ENCODE data around the gene GRIK5.

The GRIK5 gene

GRCh38 chr19:41968751-41969595, 101.0 kb downstream of the GRIK5 start:
- CTCF ChIA-PET: no interaction called here

GRCh38 chr19:41967054-41967783, 102.8 kb downstream of the GRIK5 start:
- no peak for DNase-seq (ENCODE audit: low spot score)
- ChIA-PET CTCF (no interaction called here), POLR2A (ENCODE audit: low non-redundant PET) (no interaction called here)
- no peak for TF ChIP-seq CTCF (conservative IDR thresholded peaks at IDR 0.05; ENCODE audit: low read depth)
- H3K27ac ChIP-seq: no peak overlapping the region

More at GRCh38 chr19:41968751-41969595, 101.0 kb downstream of the GRIK5 start:
- no peak for TF ChIP-seq CTCF (conservative IDR thresholded peaks at IDR 0.05; ENCODE audit: low read depth)
- no peak overlapping the region for H3K27ac ChIP-seq
- POLR2A ChIA-PET (ENCODE audit: low non-redundant PET): no interaction called here
- no peak for DNase-seq (ENCODE audit: low spot score)

- no peak for TF ChIP-seq CTCF (conservative IDR thresholded peaks at IDR 0.05; ENCODE audit: low read depth)
- POLR2A ChIA-PET (ENCODE audit: low non-redundant PET): interaction anchor here (0.7 kb wide), 1 partner anchor 26 kb away, joined by 4 read pairs; no protein-coding TSS in a partner anchor
- H3K27ac ChIP-seq: no peak overlapping the region
- CTCF ChIA-PET: interaction anchor here (0.6 kb wide), 1 partner anchor 19 kb away, joined by 3 read pairs; no protein-coding TSS in a partner anchor
- no peak for DNase-seq (ENCODE audit: low spot score)
Observed at GRCh38 chr19:41965106-41965505, 104.9 kb downstream of the GRIK5 start.

- CTCF ChIA-PET: no interaction called here
- no peak for DNase-seq (ENCODE audit: low spot score)
- H3K27ac ChIP-seq: no peak overlapping the region
- TF ChIP-seq CTCF (conservative IDR thresholded peaks at IDR 0.05; ENCODE audit: low read depth): no peak
- POLR2A ChIA-PET (ENCODE audit: low non-redundant PET): no interaction called here
Observed at GRCh38 chr19:41960973-41961372, 109.0 kb downstream of the GRIK5 start.

GRCh38 chr19:41959056-41960053, 110.7 kb downstream of the GRIK5 start, which contains the start of gene RABAC1:
Gene RABAC1, minus strand, starts transcription at chr19:41959321. Its CDS starts 29 bp downstream, at chr19:41959292.
- POLR2A ChIA-PET (ENCODE audit: low non-redundant PET): interaction anchor here (0.5 to 0.8 kb wide), 2 partner anchors 9 to 100 kb away, joined by 3 to 4 read pairs; partner anchors contain the start of gene RPS19
- peak; percentile 82 for DNase-seq (ENCODE audit: low spot score)
- no peak for TF ChIP-seq CTCF (conservative IDR thresholded peaks at IDR 0.05; ENCODE audit: low read depth)
- H3K27ac ChIP-seq: peak within 1 kb of the TSS; percentile 83
- CTCF ChIA-PET: interaction anchor here (0.6 to 3.1 kb wide), 4 partner anchors 69 to 182 kb away, joined by 3 to 21 read pairs (median 4); no protein-coding TSS in a partner anchor
